NCI-H2107 (cell line): ENCODE measurements around the gene ZFHX2.
"Not testable (repeated sequence)": the region's sequence is repeated elsewhere in the genome, so short reads cannot be mapped to it uniquely, and the experiment has no call there.

Experiments
- DNase-seq: peaks from one replicate; lab custom pipeline; 2025; lab: John Stamatoyannopoulos, UW

The ZFHX2 gene

DNA sequence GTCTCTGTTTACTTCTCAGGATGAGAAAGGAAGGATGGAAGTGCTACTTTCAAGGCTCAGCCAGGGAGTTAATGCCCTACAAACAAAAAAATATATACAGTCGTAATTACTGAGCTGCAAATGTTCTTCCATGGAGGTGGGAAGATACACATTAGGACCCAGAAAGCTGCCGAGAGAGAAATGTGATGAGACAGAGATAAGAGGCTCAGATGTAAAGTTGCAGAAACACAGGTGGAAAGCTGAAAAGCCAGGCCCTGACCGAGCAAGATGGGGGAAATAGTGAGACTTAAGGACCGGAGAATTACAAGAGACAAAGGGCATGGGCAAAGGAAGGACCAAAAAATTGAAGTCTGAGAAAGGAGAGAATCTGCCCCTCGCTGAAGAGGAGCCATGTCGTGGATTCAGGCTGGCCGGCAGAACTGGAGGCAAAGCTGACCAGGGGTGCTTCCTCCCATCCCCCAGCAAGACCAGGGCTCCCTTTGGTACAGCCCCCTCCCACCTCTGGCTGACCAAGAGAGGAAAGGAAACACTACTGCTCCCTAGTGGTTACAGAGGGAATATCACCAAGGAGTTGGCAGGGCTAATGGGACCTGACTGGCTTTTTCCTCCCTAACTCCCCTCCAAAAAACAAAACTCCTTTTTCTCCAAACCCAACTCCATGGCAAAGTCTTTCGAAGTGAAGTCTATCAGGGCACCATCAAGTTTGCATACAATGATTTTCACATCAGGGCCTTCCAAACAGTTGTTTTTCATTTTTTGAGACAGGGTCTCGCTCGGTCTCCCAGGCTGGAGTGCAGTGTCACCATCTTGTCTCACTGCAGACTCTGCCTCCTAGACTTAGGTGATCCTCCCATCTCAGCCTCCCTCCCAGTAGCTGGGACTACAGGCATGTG, 12.1 kb downstream of the ZFHX2 start:
- DNase-seq = peak; percentile 18

DNA sequence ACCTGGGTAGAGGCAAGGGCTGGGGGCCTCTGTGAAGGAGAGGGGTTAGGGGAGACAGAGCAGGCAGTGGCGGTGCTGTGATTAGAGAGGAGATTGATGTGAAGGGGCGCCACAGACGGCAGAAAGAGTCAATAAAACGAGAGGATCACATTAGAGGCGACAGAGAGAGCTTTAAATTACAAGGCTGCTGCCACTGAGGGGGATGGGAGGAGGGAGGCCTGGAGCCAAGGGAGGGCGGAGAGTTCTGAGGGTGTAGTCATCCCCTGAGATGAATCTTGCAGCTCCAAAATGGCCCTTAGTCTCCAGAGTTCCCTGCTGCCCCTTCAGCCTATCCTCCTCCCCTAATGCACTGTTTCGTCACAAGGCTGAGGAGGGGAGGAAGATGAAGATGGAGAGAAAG, 12.8 kb downstream of the ZFHX2 start:
- peak; percentile 62 for DNase-seq

DNA sequence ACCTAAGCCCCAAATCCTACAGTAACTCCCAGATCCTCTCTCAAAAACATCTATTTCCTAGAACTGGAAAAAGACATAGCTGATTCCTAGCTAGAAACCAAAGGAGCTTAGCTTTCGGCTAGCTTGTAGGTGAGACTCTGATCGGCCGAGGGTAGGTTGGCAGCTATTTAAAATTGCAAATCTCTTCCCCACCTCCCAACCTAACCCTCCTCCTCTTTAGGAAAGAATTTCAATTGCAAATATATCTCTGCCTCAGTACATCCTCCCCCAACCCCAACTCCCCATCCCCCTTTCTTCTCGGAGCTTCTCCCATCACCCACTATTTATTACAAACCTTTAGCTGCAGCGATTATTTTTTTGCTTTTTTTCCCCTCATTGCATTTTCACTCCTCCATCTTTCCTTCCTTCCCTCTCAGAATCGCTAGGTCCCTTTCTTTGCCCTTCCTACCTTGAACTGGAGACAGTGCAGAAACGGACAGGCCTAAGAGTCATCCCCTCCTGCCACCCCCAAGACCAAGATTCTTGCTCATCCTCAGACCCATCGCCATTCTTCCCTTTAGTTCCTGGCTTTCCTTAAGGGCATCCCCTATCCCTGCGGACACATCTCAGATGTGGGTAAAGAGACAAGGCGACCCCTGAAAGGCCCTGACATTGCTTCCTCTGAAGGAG, 13.4 kb downstream of the ZFHX2 start:
- DNase-seq = no peak

DNA sequence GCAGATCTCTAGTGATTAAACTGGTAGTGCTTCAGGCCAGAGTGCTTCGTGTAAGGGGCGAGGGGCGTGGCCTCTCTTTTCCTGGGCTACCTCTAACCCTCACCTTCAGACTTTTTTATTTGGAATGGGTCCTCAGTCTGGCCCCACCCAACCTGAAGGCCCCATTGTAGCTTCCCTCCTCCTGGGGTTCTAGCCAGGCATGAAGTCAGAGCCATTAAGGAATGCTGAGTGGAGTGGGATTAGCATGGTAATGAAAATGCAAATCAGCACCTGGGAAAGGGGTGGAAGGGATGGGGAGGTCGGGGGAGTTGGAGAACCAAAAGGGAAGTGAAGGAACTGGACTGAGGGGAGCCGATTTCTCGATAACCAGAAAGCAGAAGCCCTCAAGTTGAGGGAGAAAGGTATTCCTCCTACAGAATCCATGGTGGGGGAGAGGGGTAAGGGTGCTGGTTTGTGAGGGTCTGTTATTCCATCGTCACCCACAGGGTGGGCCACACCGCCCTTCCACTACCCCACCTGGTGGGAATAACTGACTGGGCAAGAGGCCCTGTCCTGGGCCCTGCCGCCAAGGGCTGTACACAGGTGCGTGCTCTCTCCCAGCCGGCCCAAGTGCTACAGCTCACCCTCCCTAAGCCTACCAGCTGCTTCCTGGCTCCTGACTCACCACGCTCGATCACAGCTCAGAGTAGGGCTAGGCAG, 14.1 kb downstream of the ZFHX2 start:
- DNase-seq = no peak

DNA sequence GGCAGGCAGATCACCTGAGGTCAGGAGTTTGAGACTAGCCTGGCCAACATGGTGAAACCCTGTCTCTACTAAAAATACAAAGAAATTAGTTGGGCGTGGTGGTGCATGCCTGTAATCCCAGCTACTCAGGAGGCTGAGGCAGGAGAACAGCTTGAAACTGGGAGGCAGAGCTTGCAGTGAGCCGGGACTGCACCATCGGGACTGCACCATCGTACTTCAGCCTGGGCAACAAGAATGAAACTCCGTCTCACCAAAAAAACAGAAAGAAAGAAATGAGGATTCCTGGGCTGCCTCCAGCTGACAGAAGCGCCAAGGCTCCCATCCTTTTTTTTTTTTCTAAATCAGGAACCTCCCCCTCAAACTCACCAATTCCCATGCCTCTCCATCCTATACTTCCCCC, 14.7 kb downstream of the ZFHX2 start:
- not testable (repeated sequence) for DNase-seq

DNA sequence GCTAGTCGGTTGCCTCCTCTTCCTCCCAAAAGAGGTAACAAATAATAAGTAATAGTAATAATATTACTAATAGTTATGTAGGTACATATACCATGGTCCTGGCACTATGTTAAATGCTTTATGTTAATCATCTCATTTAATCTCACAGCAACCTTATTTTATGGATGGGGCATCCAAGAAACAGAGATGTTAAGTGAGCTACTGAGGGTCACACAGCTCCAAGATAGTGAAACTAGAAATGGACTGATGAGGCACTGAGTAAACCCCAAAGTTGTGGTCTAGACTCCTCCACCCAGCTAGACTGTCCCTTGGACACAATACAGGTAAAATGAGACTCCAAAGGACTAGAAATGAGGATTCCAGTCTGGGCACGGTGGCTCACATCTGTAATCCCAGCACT, 15.1 kb downstream of the ZFHX2 start:
- DNase-seq = no peak

DNA sequence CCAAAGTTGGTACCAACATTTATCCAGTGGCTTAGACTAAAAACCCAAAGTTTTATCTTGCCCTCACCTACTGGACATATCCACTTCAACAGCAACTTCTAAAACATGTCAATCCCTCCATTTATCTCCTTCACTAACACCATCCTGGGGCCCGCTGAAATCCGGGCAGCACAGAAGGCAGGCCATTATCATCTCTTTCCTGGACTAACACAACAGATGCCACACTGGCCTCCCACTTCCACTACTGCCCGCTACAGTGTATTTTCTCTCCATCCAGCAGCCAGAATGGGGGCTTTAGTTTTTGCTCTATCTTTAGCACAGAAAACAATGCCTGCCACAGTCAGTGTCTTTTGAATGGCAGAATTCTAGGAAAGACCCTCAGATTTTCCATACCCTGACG, 15.6 kb downstream of the ZFHX2 start:
- DNase-seq = no peak

DNA sequence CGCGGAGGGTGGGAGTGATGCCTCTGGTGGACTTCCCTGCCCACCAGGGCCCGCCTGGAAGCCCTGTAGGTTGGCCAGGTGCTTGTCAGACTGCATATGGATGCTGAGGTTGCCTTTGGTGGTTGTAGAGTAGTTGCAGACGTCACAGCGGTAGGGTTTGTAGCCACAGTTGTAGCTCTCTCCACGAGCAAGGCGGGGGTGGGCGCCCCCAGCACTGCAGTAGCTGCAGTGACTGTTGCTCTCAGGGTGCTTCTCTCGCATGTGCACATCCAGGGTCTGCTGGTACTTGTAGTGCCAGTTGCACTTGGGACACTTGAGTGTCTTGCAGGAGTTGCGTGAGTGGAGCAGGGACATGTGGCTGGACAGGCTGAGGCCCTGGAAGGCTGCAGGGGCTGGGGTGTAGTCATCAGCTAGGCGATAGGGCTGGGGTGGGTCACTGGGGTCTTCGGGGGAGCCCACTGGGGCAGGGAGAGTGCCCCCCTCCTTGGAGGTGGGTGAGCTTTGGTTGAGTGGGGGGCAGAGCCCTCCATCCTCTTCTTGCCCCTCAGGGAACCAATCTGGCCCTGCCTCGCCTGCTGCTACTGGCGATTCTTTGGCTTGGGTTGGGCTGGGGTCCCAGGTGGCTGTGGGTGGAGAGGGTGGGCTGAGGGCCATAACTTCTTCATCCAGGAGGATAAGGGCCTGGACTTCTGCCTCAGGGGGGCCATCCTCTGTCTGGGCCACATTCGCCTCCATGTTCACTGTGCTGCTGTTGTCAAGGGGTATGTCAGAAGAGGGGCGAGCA, 17.7 kb downstream of the ZFHX2 start:
- DNase-seq = no peak

DNA sequence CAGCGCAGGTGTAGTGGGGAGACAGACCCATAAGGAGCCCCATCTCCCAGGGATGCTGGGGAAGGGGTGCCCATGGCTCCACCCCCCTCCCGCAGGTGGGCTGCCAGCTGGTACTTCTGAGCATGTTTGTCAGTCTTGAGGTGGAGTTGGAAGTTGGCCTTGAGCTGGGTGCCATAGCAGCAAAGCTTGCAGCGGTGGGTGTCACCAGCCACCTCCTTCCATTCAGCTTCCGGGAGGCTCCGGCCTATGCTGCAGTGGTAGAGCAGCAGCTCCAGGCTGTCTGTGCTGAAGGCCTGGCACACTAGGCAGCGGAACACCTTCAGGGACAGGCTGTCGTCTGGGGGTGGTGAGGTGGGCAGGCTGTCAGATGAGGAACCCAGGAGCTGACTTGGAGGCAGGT, 18.9 kb downstream of the ZFHX2 start:
- DNase-seq = no peak

DNA sequence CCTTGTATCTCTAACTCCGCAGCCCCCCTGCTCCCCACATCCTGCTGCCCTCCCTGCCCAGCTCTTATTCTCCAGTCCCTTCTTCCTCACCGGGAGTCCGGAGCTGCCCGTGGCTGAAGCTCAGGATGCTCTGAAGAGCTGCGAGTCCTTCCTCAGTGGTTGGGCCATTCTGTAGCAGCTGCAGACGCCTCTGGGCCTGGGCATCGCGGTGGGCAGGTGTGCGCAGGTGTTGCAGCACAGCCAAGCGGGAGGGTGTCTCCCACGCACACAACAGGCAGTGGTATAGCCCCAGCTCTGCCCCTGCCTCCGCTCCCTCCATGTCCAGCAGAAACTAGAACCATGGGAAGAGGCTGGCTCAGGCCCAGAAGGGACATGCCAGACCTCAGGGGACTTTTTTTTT, 20.2 kb downstream of the ZFHX2 start:
- DNase-seq = no peak

DNA sequence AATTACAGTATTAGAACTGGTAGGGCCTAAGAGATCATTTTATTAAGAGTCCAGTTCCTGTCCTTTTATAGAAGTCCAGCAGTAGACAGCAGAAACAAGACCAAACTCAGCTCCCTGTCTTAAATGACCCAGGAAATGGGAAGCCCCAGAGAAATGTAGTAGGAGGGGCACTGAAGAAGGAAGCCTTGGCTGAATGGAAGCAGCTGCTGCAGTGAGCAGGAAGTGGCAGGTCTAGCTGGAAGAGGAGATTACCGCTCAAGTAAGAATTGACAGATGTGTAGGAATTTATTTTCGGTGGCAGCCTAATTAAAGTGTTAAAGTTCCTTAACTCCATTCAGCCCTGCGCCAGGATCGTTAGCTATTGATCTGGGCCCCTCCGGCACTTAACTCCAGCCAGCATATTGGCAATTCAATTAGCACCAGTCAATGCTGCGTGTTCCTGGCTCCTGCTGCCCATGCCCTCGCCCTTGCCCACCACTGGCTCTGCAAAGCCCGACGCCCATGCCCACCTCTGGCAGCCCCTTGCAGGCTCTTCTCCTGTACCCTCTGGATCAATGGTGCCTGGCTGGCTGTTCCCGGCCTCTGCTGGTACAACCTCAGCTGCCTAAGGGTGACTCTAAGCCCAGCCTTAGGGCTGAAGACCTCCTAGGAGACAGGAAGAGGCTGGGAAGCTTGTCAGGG, 21.1 kb downstream of the ZFHX2 start:
- DNase-seq = no peak

DNA sequence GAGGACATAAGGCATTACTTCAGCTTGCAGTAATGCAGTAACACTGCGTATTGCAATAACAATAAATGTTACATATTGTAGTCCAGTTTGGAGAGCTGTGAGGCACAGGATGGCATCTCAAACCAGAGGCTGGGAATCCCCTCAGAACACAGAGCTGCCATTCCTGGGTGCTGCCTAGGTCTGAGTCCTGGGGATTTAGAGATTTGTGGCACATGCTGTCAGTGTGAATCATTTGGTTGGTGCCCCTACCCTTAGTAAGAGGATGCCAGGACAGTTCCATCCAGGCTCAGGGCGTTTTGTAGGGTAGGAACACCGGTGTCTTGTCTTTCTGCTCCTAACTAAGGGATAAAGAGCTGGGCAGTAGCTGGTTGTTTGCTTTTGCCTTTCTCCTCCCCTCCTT, 22.5 kb downstream of the ZFHX2 start:
- DNase-seq = no peak

DNA sequence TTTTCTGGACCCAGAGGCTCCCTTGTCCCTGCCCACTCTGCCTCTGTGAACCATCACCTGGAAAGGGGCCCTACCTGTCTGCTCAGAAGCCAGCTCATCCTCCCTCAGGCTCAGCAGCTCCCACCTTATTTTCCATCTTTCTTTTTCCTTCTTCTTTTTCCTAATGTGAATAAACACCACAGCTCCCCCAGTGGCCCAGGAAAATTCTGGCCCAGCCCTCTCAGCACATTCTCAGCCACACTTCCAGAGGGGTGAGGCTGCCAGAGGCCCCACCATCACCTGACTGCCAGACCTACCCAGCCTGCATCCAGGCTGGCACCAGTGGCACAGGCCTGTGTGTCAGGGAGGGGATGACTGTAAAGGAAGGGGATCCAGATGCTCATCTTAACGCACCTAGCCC, 23.0 kb downstream of the ZFHX2 start:
- no peak for DNase-seq

DNA sequence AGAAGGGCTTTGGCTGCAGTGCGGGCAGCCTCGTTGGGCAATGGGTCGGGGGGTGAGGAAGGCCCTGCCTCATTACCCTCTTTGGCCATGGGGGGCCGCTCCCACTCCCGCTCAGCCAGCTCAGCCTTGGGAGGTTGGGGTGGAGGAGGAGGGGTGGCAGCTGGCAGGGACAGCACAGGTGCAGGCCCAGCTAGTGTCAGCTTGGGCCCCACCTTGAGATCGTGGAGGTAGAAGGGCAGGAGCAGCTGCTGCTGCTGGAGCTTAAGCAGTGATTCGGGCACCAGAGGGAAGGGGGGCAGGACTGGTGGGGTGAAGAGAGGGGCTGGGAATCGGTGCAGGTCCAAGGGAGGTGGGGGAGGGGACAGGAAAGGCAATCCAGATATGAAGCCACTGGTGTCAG, 26.0 kb downstream of the ZFHX2 start:
- no peak for DNase-seq

DNA sequence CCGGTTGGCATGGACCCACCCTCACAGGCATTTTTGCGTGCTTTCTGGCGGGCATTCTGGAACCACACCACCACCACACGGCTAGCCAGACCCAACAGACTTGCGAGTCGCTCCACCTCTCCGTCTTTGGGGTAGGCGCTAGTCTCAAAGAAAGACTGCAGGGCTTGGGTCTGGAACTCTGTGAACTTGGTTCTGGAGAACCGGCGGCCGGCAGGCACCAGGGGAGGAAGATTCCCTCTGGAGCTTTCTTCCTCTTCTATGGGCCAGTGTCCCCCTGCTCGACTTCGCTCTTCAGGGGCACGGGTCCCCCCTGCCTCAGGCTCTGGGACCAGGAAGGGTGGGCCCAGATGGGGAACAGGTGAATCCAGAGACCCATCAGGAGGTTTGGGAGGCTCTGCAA, 26.6 kb downstream of the ZFHX2 start:
- DNase-seq = no peak

DNA sequence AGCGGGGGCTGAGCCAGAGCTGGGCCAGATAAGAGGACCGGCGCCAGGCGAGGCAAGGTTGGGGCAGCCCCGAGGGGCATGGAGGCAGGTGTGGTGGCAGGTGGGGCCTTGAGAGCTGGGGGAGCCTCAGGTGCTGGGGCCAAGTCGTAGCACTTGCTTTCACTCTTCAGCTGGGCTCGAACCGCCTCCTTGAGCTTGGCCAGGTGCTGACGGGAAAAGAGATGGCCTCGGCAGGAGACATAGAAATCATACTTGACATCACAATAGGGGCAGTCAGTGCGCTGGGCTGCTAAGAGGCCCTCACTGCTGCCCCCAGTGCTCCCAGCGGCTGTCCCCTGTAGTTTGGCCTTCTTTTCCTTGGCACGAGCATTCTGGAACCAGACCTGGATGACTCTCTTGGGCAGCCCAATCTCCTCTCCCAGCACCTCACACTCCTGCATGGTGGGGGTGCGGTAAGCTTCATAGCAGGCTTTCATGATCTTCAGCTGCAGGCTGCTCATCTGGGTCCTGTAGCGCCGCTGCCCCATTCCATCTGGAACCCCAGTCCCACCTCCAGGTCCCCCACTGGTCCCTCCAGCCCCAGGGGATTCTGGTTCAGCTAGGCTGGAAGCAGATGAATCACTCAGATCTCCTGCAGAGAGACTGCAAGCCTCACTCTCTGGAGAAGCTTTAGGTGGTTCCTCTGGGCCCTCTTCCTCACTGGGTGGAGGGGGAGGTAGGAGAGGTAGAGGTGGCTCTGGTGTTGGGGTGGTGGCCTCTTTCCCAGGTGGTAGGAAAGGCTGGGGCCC, 28.1 kb downstream of the ZFHX2 start:
- DNase-seq = no peak

DNA sequence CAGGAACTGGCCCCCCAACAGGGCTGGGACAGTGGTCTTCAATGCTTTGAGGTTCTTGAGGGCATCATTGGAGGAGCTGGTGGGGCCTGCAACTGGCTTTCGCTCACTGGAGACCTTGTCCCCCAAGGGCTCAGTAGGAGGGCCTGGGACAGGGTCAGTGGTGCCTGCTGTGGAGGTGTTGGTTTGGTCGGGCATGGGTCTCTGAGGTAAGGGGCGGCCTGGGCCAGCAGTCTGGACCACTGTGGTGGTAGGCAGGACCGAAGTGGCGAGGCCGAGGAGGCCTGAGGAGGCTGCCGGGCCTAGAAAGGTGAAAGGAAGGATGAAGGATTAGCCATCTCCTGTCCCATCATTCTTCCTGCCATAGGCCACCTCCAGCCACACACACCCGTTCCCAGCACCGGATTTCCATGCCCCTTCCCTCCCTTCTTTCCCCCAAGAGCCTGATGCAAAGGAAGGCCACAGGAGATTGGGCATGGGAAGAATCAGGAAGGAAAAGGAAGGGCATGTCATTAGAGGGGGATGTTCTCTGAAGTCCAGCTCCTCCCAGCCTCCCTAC, 28.8 kb downstream of the ZFHX2 start:
- DNase-seq = no peak

DNA sequence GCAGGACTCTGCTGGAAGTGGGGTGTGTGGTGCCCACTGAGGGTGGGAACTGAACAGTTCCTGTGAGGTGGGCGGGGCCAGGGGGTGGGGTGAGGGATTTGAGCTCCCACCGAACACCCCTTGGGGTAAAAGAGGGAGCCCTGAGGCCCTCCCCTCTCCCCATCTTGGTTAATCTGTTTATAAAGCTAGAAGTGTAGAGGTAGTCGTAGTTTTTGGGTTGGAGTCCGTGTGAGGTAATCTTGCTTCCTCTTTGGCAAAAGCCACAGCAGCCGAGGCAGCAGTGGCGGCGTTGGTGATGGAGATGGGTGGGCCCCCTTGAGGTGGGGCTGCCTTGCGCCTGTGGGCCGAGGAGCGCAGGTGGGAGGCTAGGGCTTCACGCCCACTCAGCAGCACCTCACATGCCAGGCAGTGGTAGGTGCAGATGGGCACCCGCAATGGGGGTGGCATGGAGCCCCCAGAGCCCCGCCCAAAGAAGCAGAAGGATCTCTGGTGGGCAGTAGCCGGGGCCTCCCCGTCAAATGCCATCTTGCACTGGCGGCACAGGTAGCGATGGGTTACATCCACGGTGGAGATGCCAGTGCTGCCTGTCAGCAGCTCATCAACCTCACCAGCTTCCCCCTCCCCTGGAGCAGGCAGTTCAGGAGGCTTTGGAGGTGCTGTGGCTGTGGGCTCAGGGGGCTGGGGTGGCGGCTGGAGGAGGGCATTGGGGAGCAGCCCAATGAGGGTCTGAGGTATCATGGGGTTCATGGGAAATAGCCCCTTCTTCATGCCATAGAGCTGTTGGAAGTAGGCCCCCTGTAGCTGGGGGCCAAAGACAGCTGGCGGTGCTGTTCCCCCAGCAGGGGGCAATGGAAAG, 29.6 kb downstream of the ZFHX2 start:
- DNase-seq = no peak

DNA sequence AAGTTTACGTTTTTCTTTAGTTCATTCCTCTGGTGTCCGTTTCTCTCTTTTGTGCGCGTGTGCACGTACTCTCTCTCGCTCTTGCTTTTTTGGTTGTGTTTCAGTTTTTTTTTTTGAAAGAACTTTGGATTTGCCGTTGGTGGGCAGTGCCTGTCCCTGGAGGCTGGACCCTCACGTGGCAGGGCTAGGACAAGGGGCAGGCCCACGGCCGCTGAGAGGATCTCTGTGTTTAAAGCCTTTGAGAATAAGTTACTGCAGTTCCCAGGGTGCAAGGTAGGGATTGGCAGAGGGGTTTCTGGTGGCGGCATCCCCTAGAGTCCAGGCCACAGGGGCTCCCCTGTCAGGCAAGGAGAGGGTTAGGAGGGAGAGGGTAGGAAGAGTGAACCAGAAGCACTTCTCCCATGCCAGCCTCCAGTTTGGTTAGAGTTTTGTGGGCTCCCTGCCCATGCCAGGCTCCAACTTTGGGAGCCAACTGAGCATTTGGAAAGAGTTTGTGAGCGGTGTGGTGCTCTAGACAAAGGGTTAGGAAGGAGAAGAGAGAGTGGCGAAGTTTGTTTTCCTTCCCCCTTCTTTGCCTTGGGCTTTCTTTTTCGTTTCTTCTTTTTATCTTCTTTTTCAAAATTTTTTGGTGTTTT, 30.5 kb downstream of the ZFHX2 start:
- DNase-seq = no peak
